ENCODE measurements around the gene PHLPP2. TPM values are rescaled to one million over a fixed set of nuclear protein-coding genes. Genes with fewer than 3 reads are reported as not detected.
"Not testable (repeated sequence)": the region's sequence is repeated elsewhere in the genome, so short reads cannot be mapped to it uniquely, and the experiment has no call there.

PHLPP2 gene
- total RNA-seq, 1 experiment from 2014 or later: 5.2 TPM

DNA sequence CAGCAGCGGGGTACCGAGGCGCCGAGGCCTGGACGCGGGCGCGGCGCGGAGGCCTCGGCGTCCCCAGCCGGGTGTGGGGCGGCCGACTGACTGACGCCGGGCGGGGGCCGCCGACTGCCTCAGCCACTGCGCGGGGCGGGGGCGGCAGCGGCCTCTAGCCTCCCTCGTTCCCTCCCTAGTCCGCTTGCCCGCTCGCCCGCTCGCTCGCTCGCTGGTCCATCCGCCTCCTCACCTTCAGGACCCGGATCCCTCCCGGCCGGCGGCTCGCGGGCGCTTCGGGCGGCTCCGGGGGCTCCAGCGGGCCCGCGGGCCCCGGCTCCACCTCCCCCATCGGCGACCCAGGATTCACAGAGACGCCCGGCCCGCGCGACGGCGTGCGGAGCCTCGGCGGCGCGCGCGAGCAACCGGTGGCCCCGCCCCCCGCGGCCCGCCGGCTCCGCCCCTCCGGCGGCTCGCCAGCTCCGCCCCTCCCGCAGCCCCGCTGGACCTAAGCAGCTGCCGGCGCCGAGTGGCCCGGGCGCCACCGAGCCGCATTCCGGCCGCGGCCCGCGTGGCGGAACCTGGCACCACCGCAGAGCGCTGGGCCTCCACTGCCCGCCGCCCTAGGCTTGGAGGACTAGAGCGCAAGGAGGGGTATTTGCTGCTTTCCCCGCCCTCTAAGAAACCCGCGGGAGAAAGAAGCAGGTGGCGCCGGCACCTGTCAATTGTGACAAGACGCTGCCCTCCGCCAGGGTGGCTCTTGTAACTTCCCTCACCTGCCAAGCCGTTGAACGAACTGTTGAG lies 773 bp downstream of the PHLPP2 start:
- DNase-seq (ENCODE audit: low read depth): peak; percentile 36

DNA sequence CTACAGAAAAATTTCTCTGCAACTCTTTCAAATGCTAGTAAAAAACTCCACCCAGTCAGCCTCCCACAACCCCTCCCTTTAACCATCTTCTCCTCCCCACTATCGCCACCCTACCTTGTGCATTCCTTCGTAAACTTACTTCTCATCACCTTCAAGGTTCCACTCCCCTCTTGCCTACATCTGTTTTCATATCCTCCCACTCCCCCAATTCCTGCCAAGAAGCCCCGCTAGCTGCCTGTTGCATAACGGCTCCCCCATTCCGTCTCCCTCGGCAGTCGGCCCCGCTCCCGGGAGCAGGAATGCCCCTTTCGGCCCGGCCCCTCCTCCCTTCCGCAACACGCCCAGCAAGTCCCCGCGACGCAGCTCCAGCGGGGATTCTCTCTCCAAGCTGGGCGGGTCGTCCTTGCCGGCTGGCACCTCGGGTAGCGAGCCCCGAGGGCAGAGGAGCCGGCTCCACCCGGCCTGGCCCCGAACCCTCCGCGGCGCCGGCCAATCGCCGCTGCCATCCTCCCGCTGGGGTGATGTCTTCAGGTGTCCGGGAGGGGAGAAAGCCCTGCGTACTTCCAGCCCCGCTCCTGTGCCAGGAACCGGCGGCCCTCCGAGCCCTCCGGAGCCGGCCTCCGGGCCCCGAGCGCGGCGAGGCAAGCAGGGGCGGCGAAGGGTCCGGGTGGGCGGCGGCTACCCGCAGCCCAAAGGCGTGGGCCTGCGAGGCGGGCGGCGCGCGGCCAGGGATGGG lies 1.5 kb downstream of the PHLPP2 start:
- peak; percentile 73 for DNase-seq (ENCODE audit: low read depth)

DNA sequence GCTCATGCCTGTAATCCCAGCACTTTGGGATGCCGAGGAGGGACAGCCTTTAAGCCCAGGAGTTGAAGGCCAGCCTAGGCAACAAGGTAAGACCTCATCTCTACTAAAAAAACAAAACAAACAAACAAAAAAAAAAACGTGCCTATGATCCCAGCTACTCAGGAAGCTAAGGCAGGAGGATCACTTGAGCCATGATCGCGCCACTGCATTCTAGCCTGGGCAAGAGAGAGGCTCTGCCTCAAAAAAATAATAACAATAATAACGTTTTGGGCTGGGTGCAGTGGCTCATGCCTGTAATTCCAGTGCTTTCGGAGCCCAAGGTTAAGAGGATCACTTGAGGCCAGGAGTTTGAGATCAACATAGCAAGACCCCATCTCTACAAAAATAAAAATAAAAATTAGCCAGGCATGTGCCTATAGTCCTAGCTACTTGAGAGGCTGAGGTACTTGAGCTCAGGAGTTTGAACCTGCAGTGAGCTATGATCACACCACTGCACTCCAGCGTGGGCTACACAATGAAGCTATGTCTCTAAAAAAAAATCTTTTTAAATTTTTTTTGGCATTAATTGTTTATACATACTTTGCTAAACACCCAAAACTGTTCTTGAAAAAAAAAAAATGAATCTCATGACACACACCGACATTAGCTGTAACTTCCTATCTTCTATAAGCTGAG lies 3.3 kb downstream of the PHLPP2 start:
- no peak for DNase-seq (ENCODE audit: low read depth)

DNA sequence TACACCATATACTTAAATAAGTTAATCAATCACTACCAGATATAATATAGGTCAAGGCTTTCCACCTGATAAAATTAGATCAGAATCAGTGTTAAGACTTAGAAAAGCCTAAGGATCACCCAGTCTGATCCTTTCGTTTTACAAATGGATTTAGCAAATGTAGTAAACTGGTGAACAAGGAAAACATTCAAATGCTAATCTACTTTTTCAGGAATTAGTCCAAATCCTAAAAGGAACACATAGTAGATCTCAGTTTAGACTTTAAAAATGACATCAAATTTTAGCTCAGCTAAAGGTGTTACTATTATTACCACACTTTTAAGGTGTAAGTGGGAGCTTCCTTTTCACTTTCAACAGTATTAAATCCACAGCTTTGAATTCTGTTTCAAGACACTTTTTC lies 12.0 kb downstream of the PHLPP2 start:
- no peak for DNase-seq (ENCODE audit: low read depth)

DNA sequence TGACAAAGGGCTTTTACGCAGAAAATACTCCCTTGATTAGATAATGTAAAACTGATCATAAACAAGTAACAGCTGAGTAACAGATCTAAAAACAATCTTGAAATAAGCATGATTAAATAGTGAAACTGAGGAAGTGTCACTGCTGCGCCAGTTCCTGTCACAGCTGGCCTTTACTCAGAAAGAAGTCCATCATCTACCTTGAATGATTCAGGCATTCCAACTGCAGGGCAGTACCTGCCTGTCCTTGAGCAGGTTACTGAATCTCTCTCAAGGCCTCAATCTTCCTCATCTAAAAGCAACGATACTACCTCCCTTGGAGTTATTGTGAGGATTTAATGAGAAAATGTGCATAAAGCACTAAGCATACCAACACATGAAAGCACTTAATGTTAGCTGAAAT lies 12.7 kb downstream of the PHLPP2 start:
- no peak for DNase-seq (ENCODE audit: low read depth)

DNA sequence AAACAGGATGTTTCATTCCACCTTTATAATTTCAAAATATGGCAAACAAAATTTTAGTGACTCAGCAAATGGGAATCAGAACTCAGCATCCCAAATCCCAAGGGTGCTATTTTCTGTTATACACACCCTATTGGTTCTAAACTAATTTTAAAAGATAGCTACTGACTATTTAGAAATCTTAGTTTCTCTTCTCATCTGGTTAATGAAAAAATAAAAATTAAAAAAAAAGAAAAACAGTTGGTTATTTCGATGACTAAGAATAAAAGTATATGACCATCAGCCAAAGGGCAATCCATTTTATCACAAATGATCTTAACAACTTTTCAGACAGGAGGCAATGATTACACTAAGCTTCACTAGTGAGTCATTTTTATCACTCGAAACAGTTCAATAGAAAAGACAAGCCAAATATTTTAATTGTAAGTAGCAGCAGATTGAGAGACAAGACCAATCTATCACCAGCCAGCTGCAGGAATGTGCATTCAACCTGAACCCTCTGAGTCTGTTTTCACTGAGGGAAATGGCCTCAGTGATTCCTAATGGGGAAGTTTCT lies 15.2 kb downstream of the PHLPP2 start:
- DNase-seq (ENCODE audit: low read depth): no peak

DNA sequence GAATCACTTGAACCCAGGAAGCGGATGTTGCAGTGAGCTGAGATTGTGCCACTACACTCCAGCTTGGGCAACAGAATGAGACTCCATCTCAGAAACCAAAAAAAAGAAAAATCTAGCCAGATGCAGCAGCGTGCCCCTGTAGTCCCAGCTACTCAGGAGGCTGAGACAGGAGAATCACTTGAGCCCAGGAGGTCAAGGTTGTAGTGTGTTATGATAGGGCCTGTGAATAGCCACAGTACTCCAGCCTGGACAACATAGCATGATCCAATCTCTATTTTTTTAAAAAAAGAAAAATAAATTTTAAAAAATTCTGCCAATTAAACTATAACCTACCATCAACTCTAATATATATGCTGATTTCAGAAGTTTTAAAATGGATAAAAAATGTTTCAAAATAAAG lies 15.8 kb downstream of the PHLPP2 start:
- DNase-seq (ENCODE audit: low read depth): no peak

DNA sequence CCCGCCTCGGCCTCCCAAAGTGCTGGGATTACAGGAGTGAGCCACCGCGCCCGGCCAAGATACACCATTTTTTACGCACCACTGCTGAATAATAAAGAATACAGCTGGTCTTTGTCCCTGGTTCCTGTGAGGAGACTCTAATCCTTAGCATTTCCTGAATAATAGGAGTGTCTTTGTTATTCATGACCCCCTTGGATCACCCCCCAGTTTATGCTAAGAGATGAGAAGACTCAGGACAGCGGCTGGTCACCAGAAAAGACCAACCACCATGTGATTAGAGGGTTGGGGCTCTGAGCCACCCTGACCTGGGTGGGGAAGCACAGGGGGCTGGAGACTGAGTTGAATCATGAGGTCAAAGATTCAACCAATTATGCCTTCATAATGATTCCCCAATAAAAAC lies 17.3 kb downstream of the PHLPP2 start:
- no peak for DNase-seq (ENCODE audit: low read depth)

DNA sequence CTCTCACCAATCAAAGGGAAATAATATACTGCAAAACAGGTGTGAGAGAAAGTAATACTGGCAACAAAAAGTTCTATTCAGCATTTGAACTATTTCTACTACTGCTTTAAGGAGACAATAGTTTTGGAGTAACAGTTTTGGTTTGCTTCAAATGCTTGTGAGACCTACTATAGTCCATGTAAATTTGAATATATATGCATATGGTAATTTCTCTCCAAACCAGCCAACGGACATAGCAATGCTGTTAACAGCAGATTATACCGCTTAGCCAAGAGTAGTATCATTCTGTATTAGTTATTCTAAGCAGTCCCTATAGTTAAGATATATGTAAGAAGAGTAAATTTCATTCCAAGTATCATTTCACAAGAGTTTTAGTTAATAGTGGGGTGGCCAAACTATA lies 18.5 kb downstream of the PHLPP2 start:
- DNase-seq (ENCODE audit: low read depth): no peak

DNA sequence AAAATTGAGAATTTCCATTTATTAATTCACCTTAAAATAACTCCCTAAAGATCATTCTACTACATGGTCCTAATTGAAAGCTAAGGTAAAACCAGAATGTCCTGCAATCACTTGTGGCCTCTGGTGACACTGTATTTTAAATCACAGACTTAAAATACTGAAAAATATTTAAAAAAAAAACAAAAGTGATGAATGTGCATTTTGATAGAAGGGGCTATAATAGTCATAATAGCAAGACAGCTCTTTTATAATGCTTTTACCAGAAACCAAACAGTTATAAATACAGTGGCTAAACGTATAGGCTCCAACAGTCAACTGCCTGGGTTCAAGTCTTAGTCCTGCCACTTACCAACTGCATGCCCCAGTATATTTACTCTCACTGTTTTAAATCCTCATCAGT lies 21.2 kb downstream of the PHLPP2 start:
- DNase-seq (ENCODE audit: low read depth): no peak

DNA sequence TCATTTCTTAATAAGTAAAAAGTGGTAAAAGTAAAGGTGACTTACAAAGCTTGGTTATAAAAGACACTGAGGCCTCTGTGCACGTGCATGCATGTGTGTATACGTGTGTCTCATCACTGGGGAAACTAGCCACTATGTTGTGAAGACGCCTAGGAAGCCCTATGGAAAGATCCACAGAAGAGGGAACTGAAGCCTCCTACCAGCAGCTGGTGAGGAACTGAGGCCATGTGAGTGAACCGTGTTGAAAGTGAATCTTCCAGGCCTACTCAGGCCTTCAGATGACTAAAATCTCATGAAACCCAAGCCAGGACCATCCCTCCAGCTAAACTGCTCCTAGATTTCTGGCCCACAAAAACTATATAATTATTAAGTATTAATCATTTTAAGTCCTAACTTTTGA lies 23.7 kb downstream of the PHLPP2 start:
- no peak for DNase-seq (ENCODE audit: low read depth)

DNA sequence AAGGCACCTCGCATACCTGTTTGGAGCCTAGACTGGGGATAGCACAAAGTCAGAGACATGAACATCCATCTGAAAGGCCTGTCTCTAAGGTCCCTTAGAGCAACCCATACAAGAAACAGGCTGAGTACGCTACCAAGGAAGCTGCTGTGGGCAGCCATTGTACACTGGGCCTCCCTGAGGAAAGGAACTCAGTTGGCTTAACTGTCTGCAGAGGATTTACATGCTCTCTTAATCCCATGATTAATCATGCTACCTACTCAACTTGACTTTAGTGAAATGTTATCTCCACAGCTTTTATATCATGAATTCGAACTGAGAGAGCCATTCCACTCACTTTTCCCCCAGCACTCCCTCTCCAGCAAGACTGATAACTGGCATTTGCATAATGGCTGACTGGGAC lies 26.0 kb downstream of the PHLPP2 start:
- DNase-seq (ENCODE audit: low read depth): no peak

DNA sequence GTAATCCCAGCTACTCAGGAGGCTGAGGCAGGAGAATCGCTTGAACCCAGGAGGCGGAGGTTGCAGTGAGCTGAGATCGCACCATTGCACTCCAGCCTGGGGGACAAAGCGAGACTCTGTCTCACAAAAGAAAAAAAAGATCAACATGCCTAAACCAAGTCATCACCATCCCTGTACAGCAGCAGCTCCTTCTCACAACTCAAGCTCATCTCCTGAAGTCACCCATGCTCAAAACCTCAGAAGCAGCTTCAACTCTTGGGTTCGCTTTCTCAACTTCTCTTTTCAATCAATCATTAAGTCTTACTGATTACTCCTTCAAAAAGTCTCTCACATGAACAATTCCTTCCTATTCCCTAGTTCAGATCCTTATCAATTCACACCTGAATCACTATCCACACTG lies 31.3 kb downstream of the PHLPP2 start:
- DNase-seq (ENCODE audit: low read depth): no peak

DNA sequence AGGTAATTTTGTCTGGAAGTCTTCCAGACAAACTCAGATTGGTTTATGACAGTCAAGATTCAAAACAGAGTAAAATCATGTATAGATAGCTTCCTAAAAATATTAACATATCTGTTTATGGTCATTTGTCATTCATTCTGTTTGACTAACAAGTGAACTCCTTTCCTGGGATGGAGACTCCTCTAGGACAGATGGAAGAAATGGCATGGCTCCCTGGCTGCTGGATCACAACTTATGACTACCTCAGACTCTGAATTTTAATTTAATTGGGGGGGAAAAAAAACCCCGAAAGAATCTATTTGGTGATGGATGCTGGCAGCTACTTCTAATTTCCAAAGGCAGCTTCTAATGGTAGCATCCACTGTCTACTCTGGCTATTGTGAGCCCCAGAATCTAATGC lies 34.6 kb downstream of the PHLPP2 start:
- no peak for DNase-seq (ENCODE audit: low read depth)

DNA sequence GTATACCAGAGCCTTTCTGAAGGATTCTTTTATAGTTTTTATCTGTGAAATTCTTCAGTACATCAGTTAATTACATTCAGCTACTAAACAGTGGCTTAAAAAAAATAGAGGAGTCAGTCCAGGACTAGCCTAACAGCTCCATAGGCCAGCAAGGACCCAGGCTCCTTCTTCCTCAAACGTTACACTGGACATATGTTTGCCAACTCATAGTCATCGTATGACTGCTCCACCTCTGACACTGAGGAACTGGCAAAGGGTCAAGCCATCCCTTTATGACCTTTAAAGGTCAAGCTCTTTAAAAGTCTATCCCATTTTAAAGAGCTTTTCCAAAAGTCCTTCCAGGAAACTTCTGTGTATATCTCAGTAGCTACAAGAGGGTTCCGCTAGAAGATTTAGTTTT lies 36.6 kb downstream of the PHLPP2 start:
- no peak for DNase-seq (ENCODE audit: low read depth)

DNA sequence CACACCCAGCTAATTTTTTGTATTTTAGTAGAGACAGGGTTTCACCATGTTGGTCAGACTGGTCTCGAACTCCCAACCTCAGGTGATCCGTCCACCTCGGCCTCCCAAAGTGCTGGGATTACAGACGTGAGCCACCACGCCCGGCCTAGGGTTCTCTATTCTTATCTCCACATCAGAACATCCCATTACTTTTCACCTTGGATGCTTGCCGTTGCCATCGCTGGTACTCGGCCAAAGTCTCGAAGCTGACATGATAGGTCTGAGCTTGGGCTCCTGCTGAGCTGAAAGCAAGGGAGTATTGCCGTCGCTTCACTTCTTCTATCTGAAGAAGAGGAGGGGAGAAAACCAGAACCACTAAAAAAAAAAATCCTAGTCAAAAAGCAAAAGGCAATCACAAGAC lies 40.2 kb downstream of the PHLPP2 start:
- DNase-seq (ENCODE audit: low read depth): not testable (repeated sequence)

DNA sequence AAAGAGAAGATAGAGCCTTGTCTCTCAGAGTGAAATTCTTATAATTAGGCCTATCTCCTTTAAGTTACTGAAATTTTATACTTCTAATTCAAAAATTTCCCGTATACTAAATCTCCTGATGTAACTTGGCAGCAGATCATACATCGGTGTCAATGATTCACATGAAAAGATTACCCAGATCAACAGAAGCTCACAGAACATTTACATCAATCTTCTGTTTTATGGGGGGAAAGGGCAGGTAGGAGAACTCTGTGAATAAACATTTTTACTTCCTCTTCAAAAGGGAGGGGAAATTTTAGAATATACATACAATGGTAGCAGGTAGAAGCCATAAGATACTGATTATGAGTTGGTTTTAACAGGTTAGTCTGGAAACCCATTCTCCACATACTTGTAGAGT lies 43.1 kb downstream of the PHLPP2 start:
- no peak for DNase-seq (ENCODE audit: low read depth)

DNA sequence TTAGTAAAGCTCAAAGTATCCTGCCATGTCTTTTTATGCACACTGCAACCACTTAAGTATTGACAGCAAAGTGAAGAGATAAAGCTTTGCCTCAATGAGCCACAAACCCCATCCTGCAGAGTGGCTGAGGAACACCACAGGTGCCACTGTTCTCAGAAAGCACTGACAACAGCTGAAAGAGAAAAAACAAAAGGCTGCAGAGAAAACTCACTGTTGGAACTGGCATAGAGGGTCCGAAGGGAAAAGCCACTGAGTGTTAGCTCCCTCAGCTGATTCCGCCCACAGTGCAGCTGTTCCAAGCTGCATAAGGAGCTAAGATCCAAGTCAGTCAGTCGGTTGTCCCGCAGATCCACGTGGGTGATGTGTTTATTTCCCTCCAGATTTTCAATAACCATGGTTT lies 48.3 kb downstream of the PHLPP2 start:
- DNase-seq (ENCODE audit: low read depth): no peak

DNA sequence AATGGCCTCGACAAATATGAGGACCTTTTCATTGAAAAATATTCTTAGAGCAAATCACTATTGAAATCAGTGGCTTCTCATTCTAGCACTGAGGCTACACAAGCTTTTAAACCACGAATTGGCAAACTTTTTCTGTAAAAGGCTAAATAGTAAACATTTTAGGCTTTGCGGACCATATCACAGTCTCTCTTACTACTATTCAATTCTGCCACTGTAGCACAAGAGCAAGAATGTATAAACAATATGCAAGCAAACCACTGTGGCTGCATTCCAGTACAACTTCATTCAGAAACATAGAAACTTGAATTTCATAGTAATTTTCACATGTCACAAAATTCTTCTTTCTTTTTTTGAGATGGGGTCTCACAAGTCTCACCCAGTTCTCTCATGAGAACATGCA lies 49.1 kb downstream of the PHLPP2 start:
- no peak for DNase-seq (ENCODE audit: low read depth)

DNA sequence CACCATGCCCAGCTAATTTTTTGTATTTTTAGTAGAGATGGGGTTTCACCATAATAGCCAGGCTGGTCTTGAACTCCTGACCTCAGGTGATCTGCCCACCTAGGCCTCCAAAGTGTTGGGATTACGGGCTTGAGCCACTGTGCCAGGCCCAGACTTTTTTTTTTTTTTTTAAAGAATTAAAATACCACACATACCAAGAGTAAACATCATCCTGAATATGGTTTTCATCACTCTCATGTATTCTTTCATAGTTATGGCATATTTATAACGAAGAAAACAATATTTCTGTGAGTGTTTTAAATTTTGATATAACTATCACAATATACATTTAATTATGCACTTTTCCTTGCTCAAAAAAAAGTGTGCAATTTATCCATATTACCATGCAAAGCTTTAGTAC lies 50.3 kb downstream of the PHLPP2 start:
- DNase-seq (ENCODE audit: low read depth): no peak

DNA sequence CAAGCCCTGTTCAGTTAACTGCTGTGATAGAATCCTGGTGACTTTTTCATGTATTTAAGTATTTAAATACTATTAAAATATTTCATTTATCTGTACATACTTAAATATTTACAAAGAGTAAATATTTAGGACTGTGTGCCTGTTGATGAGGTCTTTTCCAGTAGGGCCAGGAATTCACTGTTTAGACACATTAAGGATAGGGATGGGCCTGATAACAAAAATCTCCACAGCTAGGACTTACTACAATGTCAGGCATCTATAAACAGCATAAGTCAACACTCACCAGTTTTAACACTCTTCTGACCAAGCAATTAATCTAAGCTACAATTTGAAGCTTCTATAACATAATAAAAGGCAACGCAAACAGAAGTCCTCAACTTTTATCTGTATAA lies 50.9 kb downstream of the PHLPP2 start:
- no peak for DNase-seq (ENCODE audit: low read depth)
